ENCODE measurements around the gene LLGL1.
"Not testable (repeated sequence)": the region's sequence is repeated elsewhere in the genome, so short reads cannot be mapped to it uniquely, and the experiment has no call there.

The LLGL1 gene

GRCh38 chr17:18194394-18194793 lies 31.0 kb upstream of the LLGL1 start:
- ATAC-seq (no peak), DNase-seq (no peak)

GRCh38 chr17:18194804-18195203 lies 30.6 kb upstream of the LLGL1 start:
- no peak for ATAC-seq
- DNase-seq, result no peak

GRCh38 chr17:18195246-18195645 lies 30.2 kb upstream of the LLGL1 start:
- ATAC-seq (no peak), DNase-seq (no peak)

- DNase-seq (no peak), ATAC-seq (no peak)
Measured at GRCh38 chr17:18197535-18198194, 27.8 kb upstream of the LLGL1 start.

GRCh38 chr17:18198530-18198929 lies 26.9 kb upstream of the LLGL1 start:
- no peak for ATAC-seq
- DNase-seq, result no peak

- DNase-seq (no peak), ATAC-seq (no peak)
Measured at GRCh38 chr17:18201108-18201507, 24.3 kb upstream of the LLGL1 start.

GRCh38 chr17:18203308-18203707 lies 22.1 kb upstream of the LLGL1 start:
- DNase-seq (no peak), ATAC-seq (no peak)

- DNase-seq (no peak), ATAC-seq (no peak)
Measured at GRCh38 chr17:18205861-18206260, 19.6 kb upstream of the LLGL1 start.

GRCh38 chr17:18206962-18207361 lies 18.5 kb upstream of the LLGL1 start:
- no peak for ATAC-seq
- DNase-seq, result no peak

- no peak for ATAC-seq
Measured at GRCh38 chr17:18208092-18208491, 17.3 kb upstream of the LLGL1 start.

GRCh38 chr17:18213666-18214270 lies 11.7 kb upstream of the LLGL1 start:
- DNase-seq (no peak), ATAC-seq (no peak)

More at GRCh38 chr17:18208092-18208491, 17.3 kb upstream of the LLGL1 start:
- DNase-seq, result no peak

- not testable (repeated sequence) for ATAC-seq
Measured at GRCh38 chr17:18216906-18217305, 8.5 kb upstream of the LLGL1 start.

GRCh38 chr17:18217412-18218015 lies 7.9 kb upstream of the LLGL1 start:
- DNase-seq (peak; percentile 82), ATAC-seq (peak; percentile 81)

More at GRCh38 chr17:18216906-18217305, 8.5 kb upstream of the LLGL1 start:
- not testable (repeated sequence) for DNase-seq

- ATAC-seq, result no peak
- DNase-seq, result no peak
Measured at GRCh38 chr17:18218756-18219415, 6.5 kb upstream of the LLGL1 start.

GRCh38 chr17:18224053-18224386 lies 1.4 kb upstream of the LLGL1 start:
- ATAC-seq (no peak), DNase-seq (no peak)

- ATAC-seq (no peak), DNase-seq (no peak)
Measured at GRCh38 chr17:18224387-18225120, 881 bp upstream of the LLGL1 start.

- ATAC-seq (peak; percentile 36), DNase-seq (no peak)
Measured at GRCh38 chr17:18225642-18226283, 328 bp downstream of the LLGL1 start.

- peak; percentile 27 for DNase-seq
- ATAC-seq, result no peak
Measured at GRCh38 chr17:18226284-18226945, 980 bp downstream of the LLGL1 start.

- ATAC-seq (no peak), DNase-seq (no peak)
Measured at GRCh38 chr17:18227635-18228034, 2.2 kb downstream of the LLGL1 start.

- DNase-seq (no peak), ATAC-seq (no peak)
Measured at GRCh38 chr17:18228176-18228682, 2.8 kb downstream of the LLGL1 start.

- ATAC-seq, result no peak
- DNase-seq, result no peak
Measured at GRCh38 chr17:18229254-18229653, 3.8 kb downstream of the LLGL1 start.

Data from stimulated activated naive CD8-positive, alpha-beta T cell treated with anti-CD3 and anti-CD28 coated beads, Interleukin-15, Interleukin-2, amounts not matched to agents 100 U/mL and 50 U/mL, for 24 hours (primary cell).